Cardiac fibroblast (primary cell): ENCODE results near the gene ADARB2.

Source experiments
- DNase-seq, 2 donors: peaks; one replicate each; pipeline versions ENCODE4 v3.0.0 to v3.0.0-alpha.2; 2010; ENCODE audit warnings: low read depth in 2 of 2
- H3K4me3 ChIP-seq, 2 donors: replicated peaks in 1 of 2; 1 replicate in 1 of 2; 2 replicates in 1 of 2; pipeline ENCODE4 v1.5.1; 2011; ENCODE audit warnings: low read depth in 2 of 2, low read length in 2 of 2, mild to moderate bottlenecking in 2 of 2, moderate library complexity in 1 of 2
- CTCF ChIP-seq: IDR thresholded peaks from one replicate; pipeline ENCODE4 v1.5.1; 2011; ENCODE audit warnings: low read depth, mild to moderate bottlenecking, low read length, inconsistent platforms

ADARB2 gene

GRCh38 chr10:1409392-1409791, 327.9 kb downstream of the ADARB2 start:
- no peak overlapping the region for H3K4me3 ChIP-seq
- TF ChIP-seq CTCF, result no peak

GRCh38 chr10:1408651-1409367, 328.5 kb downstream of the ADARB2 start:
- no peak for DNase-seq
- no peak for TF ChIP-seq CTCF
- H3K4me3 ChIP-seq, result no peak overlapping the region

More at GRCh38 chr10:1409392-1409791, 327.9 kb downstream of the ADARB2 start:
- no peak for DNase-seq

GRCh38 chr10:1406967-1407945, 330.1 kb downstream of the ADARB2 start:
- no peak for TF ChIP-seq CTCF
- no peak for DNase-seq
- H3K4me3 ChIP-seq, result no peak overlapping the region

- no peak for TF ChIP-seq CTCF
- H3K4me3 ChIP-seq, result no peak overlapping the region
- no peak for DNase-seq
Measured at GRCh38 chr10:1406132-1406966, 331.0 kb downstream of the ADARB2 start.

GRCh38 chr10:1404323-1405260, 332.7 kb downstream of the ADARB2 start:
- H3K4me3 ChIP-seq, result no peak overlapping the region
- no peak for DNase-seq
- no peak for TF ChIP-seq CTCF
